HepG2 (cell line): ENCODE measurements around the gene BEND4.

Source experiments
- CHD2 ChIP-seq: IDR thresholded peaks from 2 replicates; pipeline ENCODE4 v1.6.1; 2011; ENCODE audit warnings: low read depth, low read length, improper control_type of control experiment
- NR2F1 ChIP-seq, 2 experiments: fragments of 450-650 bp in 1 of 2; formaldehyde crosslinking in 1 of 2; IDR thresholded peaks; 2 replicates each; pipeline versions ENCODE4 v1.5.0 to v1.6.1; 2016 to 2020; ENCODE audit warnings: mild to moderate bottlenecking in 1 of 2, missing compliant biosample characterization in 1 of 2, missing genetic modification reagents in 1 of 2, moderate library complexity in 1 of 2
- TBL1XR1 ChIP-seq: fragments of 150-350 bp; IDR thresholded peaks from 2 replicates; pipeline ENCODE4 v1.6.1; 2014; ENCODE audit warnings: borderline replicate concordance, low read length; ENCODE audit not compliant: partially characterized antibody
- ZNF446 ChIP-seq: sonication (generic); formaldehyde crosslinking; IDR thresholded peaks from 2 replicates; pipeline ENCODE4 v1.5.0; 2020; ENCODE audit warnings: mild to moderate bottlenecking, missing genetic modification reagents
- ZNF749 ChIP-seq: sonication (generic); formaldehyde crosslinking; IDR thresholded peaks from 2 replicates; pipeline ENCODE4 v1.8.0; 2022; ENCODE audit warnings: mild to moderate bottlenecking, missing genetic modification reagents, moderate library complexity, borderline replicate concordance
- TF ChIP-seq, protein P1 (sequence below): sonication (generic); formaldehyde crosslinking; conservative IDR thresholded peaks from 2 replicates; pipeline ENCODE4 v1.8.0; 2022; ENCODE audit warnings: low read depth, missing genetic modification reagents
- TF ChIP-seq, protein P2 (sequence below), 2 experiments: IDR thresholded peaks; 2 replicates each; pipeline ENCODE4 v1.6.1; 2011 to 2012; ENCODE audit warnings: low read length in 2 of 2, borderline replicate concordance in 1 of 2, low read depth in 1 of 2, mild to moderate bottlenecking in 1 of 2, moderate library complexity in 1 of 2
- TF ChIP-seq, protein P3 (sequence below): IDR thresholded peaks from 2 replicates; pipeline ENCODE4 v1.6.1; 2016; ENCODE audit warnings: low read depth

DNA sequence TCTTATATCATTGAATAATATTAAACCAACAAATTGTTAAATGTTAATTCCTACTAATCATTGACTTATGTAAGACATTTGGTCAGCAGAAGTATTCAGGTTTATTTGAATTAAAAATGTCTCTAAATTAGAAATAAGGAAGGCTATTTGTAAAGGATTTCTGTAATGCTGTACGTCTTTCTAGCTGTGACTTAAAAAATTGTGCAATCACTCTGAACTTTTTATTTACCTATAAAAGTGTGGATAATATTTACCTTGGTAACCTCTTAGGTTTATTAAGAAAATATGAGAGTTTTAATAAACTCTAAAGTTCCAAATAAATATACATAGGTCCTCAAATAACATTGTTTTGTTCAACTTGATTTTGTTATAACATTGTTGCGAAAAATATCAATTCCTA, 85.2 kb downstream of the BEND4 start:
- TF ChIP-seq, protein P1, sequence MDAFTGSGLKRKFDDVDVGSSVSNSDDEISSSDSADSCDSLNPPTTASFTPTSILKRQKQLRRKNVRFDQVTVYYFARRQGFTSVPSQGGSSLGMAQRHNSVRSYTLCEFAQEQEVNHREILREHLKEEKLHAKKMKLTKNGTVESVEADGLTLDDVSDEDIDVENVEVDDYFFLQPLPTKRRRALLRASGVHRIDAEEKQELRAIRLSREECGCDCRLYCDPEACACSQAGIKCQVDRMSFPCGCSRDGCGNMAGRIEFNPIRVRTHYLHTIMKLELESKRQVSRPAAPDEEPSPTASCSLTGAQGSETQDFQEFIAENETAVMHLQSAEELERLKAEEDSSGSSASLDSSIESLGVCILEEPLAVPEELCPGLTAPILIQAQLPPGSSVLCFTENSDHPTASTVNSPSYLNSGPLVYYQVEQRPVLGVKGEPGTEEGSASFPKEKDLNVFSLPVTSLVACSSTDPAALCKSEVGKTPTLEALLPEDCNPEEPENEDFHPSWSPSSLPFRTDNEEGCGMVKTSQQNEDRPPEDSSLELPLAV (CRISPR knock-in tag) = no peak
- TF ChIP-seq, protein P2, sequence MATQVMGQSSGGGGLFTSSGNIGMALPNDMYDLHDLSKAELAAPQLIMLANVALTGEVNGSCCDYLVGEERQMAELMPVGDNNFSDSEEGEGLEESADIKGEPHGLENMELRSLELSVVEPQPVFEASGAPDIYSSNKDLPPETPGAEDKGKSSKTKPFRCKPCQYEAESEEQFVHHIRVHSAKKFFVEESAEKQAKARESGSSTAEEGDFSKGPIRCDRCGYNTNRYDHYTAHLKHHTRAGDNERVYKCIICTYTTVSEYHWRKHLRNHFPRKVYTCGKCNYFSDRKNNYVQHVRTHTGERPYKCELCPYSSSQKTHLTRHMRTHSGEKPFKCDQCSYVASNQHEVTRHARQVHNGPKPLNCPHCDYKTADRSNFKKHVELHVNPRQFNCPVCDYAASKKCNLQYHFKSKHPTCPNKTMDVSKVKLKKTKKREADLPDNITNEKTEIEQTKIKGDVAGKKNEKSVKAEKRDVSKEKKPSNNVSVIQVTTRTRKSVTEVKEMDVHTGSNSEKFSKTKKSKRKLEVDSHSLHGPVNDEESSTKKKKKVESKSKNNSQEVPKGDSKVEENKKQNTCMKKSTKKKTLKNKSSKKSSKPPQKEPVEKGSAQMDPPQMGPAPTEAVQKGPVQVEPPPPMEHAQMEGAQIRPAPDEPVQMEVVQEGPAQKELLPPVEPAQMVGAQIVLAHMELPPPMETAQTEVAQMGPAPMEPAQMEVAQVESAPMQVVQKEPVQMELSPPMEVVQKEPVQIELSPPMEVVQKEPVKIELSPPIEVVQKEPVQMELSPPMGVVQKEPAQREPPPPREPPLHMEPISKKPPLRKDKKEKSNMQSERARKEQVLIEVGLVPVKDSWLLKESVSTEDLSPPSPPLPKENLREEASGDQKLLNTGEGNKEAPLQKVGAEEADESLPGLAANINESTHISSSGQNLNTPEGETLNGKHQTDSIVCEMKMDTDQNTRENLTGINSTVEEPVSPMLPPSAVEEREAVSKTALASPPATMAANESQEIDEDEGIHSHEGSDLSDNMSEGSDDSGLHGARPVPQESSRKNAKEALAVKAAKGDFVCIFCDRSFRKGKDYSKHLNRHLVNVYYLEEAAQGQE (IDR thresholded peaks at IDR 0.05; ENCODE audit: borderline replicate concordance in 1 of 2, low read depth in 1 of 2, low read length in 2 of 2) = no peak
- TF ChIP-seq TBL1XR1 (no peak), CHD2 (no peak), ZNF446 (CRISPR knock-in tag) (no peak), NR2F1 (CRISPR knock-in tag; IDR thresholded peaks at IDR 0.05) (no peak), ZNF749 (CRISPR knock-in tag) (no peak)
- TF ChIP-seq, protein P3, sequence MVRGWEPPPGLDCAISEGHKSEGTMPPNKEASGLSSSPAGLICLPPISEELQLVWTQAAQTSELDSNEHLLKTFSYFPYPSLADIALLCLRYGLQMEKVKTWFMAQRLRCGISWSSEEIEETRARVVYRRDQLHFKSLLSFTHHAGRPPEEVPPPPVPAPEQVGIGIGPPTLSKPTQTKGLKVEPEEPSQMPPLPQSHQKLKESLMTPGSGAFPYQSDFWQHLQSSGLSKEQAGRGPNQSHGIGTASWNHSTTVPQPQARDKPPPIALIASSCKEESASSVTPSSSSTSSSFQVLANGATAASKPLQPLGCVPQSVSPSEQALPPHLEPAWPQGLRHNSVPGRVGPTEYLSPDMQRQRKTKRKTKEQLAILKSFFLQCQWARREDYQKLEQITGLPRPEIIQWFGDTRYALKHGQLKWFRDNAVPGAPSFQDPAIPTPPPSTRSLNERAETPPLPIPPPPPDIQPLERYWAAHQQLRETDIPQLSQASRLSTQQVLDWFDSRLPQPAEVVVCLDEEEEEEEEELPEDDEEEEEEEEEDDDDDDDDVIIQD (CRISPR knock-in tag) = no peak
